Measurements from ENCODE around the gene STAT5A. TPM values are rescaled to one million over a fixed set of nuclear protein-coding genes. Genes with fewer than 3 reads are reported as not detected.

The STAT5A gene
- total RNA-seq, 1 experiment from 2014 or later: 6.4 TPM

GRCh38 chr17:42272162-42272907 lies 16.0 kb upstream of the STAT5A start:
- WGBS (ENCODE audit: extremely low coverage, insufficient read length, low lambda C conversion rate): no CpG with 5 or more reads among the region's 7 CpGs
- H3K4me3 Mint-ChIP-seq: no peak overlapping the region; a peak in 1 of 5 replicates

More at GRCh38 chr17:42272162-42272907, 16.0 kb upstream of the STAT5A start:
- peaks cover 4% of the 10 kb centered on the region; the same call in 1 of the 2 replicates for H3K79me2 ChIP-seq (ENCODE audit: insufficient read depth, low read length)
- no peak overlapping the region for H4K8ac ChIP-seq (replicated peaks; ENCODE audit: insufficient read length, low read depth, low read length)
- no peak overlapping the region for H3K18ac ChIP-seq (ENCODE audit: insufficient read length, low read depth, low read length)
- no peak overlapping the region for H3K56ac ChIP-seq (ENCODE audit: insufficient read length, low read depth, low read length)
- peaks cover 42 to 46% of the 10 kb centered on the region in 2 experiments for H3K4me1 Mint-ChIP-seq
- no peaks in the 10 kb centered on the region for H4K20me1 ChIP-seq (ENCODE audit: control insufficient read depth, insufficient read depth, insufficient read length)
- TF ChIP-seq CTCF (conservative IDR thresholded peaks at IDR 0.05): no peak
- H3K4me1 ChIP-seq (ENCODE audit: insufficient read depth, low read length): peaks cover 9% of the 10 kb centered on the region
- H3K9me3 ChIP-seq (ENCODE audit: control insufficient read depth, low read depth, low read length): no peaks in the 10 kb centered on the region
- no peak for DNase-seq
- H3K9ac ChIP-seq (ENCODE audit: extremely low read depth, insufficient read length, low read length): no peak overlapping the region
- H3K14ac ChIP-seq (ENCODE audit: insufficient read depth, low read length): no peak overlapping the region
- H3K9me3 Mint-ChIP-seq: no peaks in the 10 kb centered on the region; a peak in 1 of 5 replicates
- H2BK15ac ChIP-seq (ENCODE audit: low read depth, low read length): no peak overlapping the region
- H3K36me3 Mint-ChIP-seq (ENCODE audit: insufficient read depth in 1 of 3, low read depth in 3 of 3): no peaks in the 10 kb centered on the region; a peak in 1 of 7 replicates
- no peak overlapping the region for H3T11ph ChIP-seq (ENCODE audit: low read length)
- H3K4ac ChIP-seq (ENCODE audit: low read depth, low read length): no peak overlapping the region
- no peak overlapping the region for H3K27ac Mint-ChIP-seq
- H2AFZ ChIP-seq (ENCODE audit: low read length): no peak overlapping the region
- peaks cover 12% of the 10 kb centered on the region for H3K23me2 ChIP-seq (ENCODE audit: insufficient read length, low read depth, low read length, poor library complexity, severe bottlenecking)
- peaks cover 3% of the 10 kb centered on the region for H3K79me1 ChIP-seq (ENCODE audit: insufficient read depth, low read depth, low read length, poor library complexity, severe bottlenecking)
- no peak overlapping the region for H2BK5ac ChIP-seq (ENCODE audit: insufficient read length, low read length)
- H3K27ac ChIP-seq (ENCODE audit: insufficient read length, low read depth, low read length): no peak overlapping the region
- no peak overlapping the region for H4K91ac ChIP-seq (ENCODE audit: insufficient read length, low read depth, low read length)
- no peak overlapping the region for H4K5ac ChIP-seq (ENCODE audit: insufficient read length, low read depth, low read length)
- no peak overlapping the region for H2BK120ac ChIP-seq (ENCODE audit: low read depth, low read length, poor library complexity, severe bottlenecking)
- no peak overlapping the region for H2AK5ac ChIP-seq (ENCODE audit: insufficient read length, low read length)
- H3K27me3 ChIP-seq (ENCODE audit: insufficient read depth, low read length): no peaks in the 10 kb centered on the region
- no peak overlapping the region for H2BK12ac ChIP-seq (ENCODE audit: insufficient read length, low read depth, low read length)
- H3K23ac ChIP-seq (ENCODE audit: insufficient read length, low read depth, low read length): no peak overlapping the region
- H2BK20ac ChIP-seq (ENCODE audit: low read depth, low read length, poor library complexity, severe bottlenecking): no peak overlapping the region
- peaks cover 2% of the 10 kb centered on the region for H3K27me3 Mint-ChIP-seq (ENCODE audit: low read depth)
- H3K4me2 ChIP-seq (ENCODE audit: insufficient read depth, insufficient read length, low read length): no peak overlapping the region
